DOHH2 (cell line): Measurements from ENCODE around the gene SLC5A3.

Experiments
- CTCF ChIP-seq: fragments of 200-600 bp; sonication (generic); IDR thresholded peaks from one replicate; pipeline ENCODE4 v1.5.1; 2014; ENCODE audit warnings: antibody characterized with exemption, mild to moderate bottlenecking, low read depth, low read length; ENCODE audit not compliant: poor library complexity, severe bottlenecking
- EZH2phosphoT487 ChIP-seq: fragments of 200-600 bp; sonication (generic); IDR thresholded peaks from 2 replicates; pipeline ENCODE4 v1.6.1; 2017; ENCODE audit warnings: borderline replicate concordance, mild to moderate bottlenecking, antibody characterized with exemption, low read length, moderate library complexity, mixed read lengths

DNA sequence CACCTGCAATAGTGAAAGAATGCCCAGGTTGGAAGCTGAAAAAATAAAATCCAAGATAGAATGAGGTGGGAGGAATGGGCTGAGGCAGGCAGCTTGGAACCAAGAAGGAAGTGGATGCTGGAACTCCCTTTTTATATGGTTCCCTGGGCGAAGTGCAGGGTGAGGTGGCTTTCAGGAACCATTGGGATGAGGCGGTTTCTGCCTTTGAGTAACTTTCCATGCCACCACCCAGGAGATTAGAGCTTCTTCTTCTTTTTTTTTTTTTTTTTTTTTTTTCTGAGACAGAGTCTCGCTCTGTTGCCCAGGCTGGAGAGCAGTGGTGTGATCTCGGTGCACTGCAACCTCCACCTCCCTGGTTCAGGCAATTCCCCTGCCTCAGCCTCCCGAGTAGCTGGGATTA, 17.8 kb upstream of the SLC5A3 start:
- TF ChIP-seq CTCF (no peak), EZH2phosphoT487 (no peak)
